SU-DHL-6 (cell line): ENCODE measurements around the gene PGM2.

Experiments used
- EZH2phosphoT487 ChIP-seq: fragments of 200-600 bp; sonication (generic), shearing (Covaris generic); conservative IDR thresholded peaks from 2 replicates; pipeline ENCODE4 v1.6.1; 2018; ENCODE audit warnings: mild to moderate bottlenecking, antibody characterized with exemption, low read length, moderate library complexity, mixed read lengths
- TF ChIP-seq, protein P1 (sequence below): fragments of 200-600 bp; sonication (generic); IDR thresholded peaks from one replicate; pipeline ENCODE4 v1.5.1; 2017; ENCODE audit warnings: antibody characterized with exemption, mild to moderate bottlenecking, low read length, moderate library complexity; ENCODE audit not compliant: insufficient read depth, poor library complexity, severe bottlenecking

DNA sequence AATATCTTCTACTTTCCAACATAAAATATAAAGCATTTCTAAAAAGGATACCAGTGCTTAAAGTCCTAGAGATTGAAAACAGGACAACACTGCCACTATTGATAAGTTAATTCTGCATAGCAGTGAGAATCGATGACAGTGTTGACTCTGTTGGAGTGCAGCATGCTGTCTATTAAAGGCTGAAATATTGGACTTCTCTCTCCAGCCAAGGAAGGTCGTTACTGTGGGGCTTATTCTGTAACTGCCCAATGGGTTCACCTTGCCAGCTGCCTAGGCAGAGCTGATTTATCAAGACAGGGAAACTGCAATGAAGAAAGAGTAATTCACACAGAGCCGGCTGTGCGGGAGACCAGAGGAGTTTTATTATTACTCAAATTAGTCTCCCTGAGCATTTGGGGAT is 37.7 kb upstream of the PGM2 start:
- TF ChIP-seq, protein P1, sequence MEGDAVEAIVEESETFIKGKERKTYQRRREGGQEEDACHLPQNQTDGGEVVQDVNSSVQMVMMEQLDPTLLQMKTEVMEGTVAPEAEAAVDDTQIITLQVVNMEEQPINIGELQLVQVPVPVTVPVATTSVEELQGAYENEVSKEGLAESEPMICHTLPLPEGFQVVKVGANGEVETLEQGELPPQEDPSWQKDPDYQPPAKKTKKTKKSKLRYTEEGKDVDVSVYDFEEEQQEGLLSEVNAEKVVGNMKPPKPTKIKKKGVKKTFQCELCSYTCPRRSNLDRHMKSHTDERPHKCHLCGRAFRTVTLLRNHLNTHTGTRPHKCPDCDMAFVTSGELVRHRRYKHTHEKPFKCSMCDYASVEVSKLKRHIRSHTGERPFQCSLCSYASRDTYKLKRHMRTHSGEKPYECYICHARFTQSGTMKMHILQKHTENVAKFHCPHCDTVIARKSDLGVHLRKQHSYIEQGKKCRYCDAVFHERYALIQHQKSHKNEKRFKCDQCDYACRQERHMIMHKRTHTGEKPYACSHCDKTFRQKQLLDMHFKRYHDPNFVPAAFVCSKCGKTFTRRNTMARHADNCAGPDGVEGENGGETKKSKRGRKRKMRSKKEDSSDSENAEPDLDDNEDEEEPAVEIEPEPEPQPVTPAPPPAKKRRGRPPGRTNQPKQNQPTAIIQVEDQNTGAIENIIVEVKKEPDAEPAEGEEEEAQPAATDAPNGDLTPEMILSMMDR = no peak
- TF ChIP-seq EZH2phosphoT487 = no peak
